GM10248 (cell line): ENCODE measurements around the gene ST6GALNAC6.

Experiments
- CTCF ChIA-PET: fragments of 300-600 bp; sonication (Branson Sonifier 250); formaldehyde crosslinking; extraction: SDS; loops from one replicate; lab custom pipeline; 2021; ENCODE audit warnings: antibody characterized with exemption; lab: Yijun Ruan, JAX
- POLR2A ChIA-PET: fragments of 350-650 bp; sonication (Branson Sonifier 250); formaldehyde crosslinking; extraction: SDS; loops from one replicate; lab custom pipeline; 2020; ENCODE audit warnings: antibody characterized with exemption; lab: Yijun Ruan, JAX
- DNase-seq: peaks from one replicate; pipeline ENCODE4 v3.0.0; 2012; ENCODE audit errors: extremely low spot score
- CTCF ChIP-seq: IDR thresholded peaks from 2 replicates; pipeline ENCODE4 v1.5.1; 2012; ENCODE audit warnings: mild to moderate bottlenecking, low read depth; ENCODE audit errors: extremely low read depth, missing control alignments, control extremely low read depth

The ST6GALNAC6 gene

GRCh38 chr9:127853312-127854183 lies 45.9 kb downstream of the ST6GALNAC6 start:
- no peak for TF ChIP-seq CTCF
- ChIA-PET CTCF (interaction anchor here (1.0 to 3.1 kb wide), 13 partner anchors 9 to 119 kb away, joined by 3 to 18 read pairs (median 4); partner anchors contain the start of genes CDK9, ST6GALNAC4 and TOR2A), POLR2A (interaction anchor here (1.2 kb wide), 1 partner anchor 50 kb away, joined by 3 read pairs; no protein-coding TSS in a partner anchor)
- no peak for DNase-seq

GRCh38 chr9:127852829-127853228 lies 46.6 kb downstream of the ST6GALNAC6 start:
- ChIA-PET POLR2A (interaction anchor here (1.2 kb wide), 1 partner anchor 49 kb away, joined by 3 read pairs; no protein-coding TSS in a partner anchor), CTCF (interaction anchor here (0.8 to 3.1 kb wide), 10 partner anchors 8 to 118 kb away, joined by 3 to 18 read pairs (median 4); partner anchors contain the start of genes CDK9 and TOR2A)
- no peak for DNase-seq
- no peak for TF ChIP-seq CTCF

- CTCF ChIA-PET = interaction anchor here (0.9 to 1.3 kb wide), 2 partner anchors 13 to 19 kb away, joined by 3 to 5 read pairs; no protein-coding TSS in a partner anchor
- POLR2A ChIA-PET = interaction anchor here (0.6 kb wide), 1 partner anchor 41 kb away, joined by 7 read pairs; no protein-coding TSS in a partner anchor
These were observed 49.0 kb downstream of the ST6GALNAC6 start for GRCh38 chr9:127850286-127850830.

GRCh38 chr9:127848756-127849504 lies 50.5 kb downstream of the ST6GALNAC6 start:
- POLR2A ChIA-PET = no interaction called here
- TF ChIP-seq CTCF = no peak
- CTCF ChIA-PET = interaction anchor here (1.3 kb wide), 1 partner anchor 21 kb away, joined by 5 read pairs; no protein-coding TSS in a partner anchor
- DNase-seq = no peak

More at GRCh38 chr9:127850286-127850830, 49.0 kb downstream of the ST6GALNAC6 start:
- no peak for DNase-seq
- TF ChIP-seq CTCF = no peak

GRCh38 chr9:127847833-127848755 lies 51.3 kb downstream of the ST6GALNAC6 start:
- CTCF ChIA-PET = interaction anchor here (1.0 to 1.2 kb wide), 2 partner anchors 12 to 22 kb away, joined by 3 to 4 read pairs; no protein-coding TSS in a partner anchor
- DNase-seq = no peak
- POLR2A ChIA-PET = no interaction called here
- TF ChIP-seq CTCF = no peak
